Measurements from ENCODE around the gene SMARCE1.

SMARCE1 gene

GRCh38 chr17:40612599-40613244 is 34.9 kb downstream of the SMARCE1 start:
- DNase-seq (ENCODE audit: low read depth in 1 of 2, low spot score in 1 of 2), result peak; percentile 59 to 65

- no peak for DNase-seq (ENCODE audit: low read depth in 1 of 2, low spot score in 1 of 2)
These were observed 35.7 kb downstream of the SMARCE1 start for GRCh38 chr17:40611840-40612474.

GRCh38 chr17:40610359-40610758 is 37.3 kb downstream of the SMARCE1 start:
- no peak for DNase-seq (ENCODE audit: low read depth in 1 of 2, low spot score in 1 of 2)

GRCh38 chr17:40608061-40608581 is 39.5 kb downstream of the SMARCE1 start:
- no peak for DNase-seq (ENCODE audit: low read depth in 1 of 2, low spot score in 1 of 2)

- no peak for DNase-seq (ENCODE audit: low read depth in 1 of 2, low spot score in 1 of 2)
These were observed 40.0 kb downstream of the SMARCE1 start for GRCh38 chr17:40607641-40608040.

GRCh38 chr17:40606548-40607353 is 40.9 kb downstream of the SMARCE1 start:
- no peak for DNase-seq (ENCODE audit: low read depth in 1 of 2, low spot score in 1 of 2)

- peak in 1 of 2 donors; percentile 61 for DNase-seq (ENCODE audit: low read depth in 1 of 2, low spot score in 1 of 2)
These were observed 42.3 kb downstream of the SMARCE1 start for GRCh38 chr17:40605306-40605705.

- DNase-seq (ENCODE audit: low read depth in 1 of 2, low spot score in 1 of 2), result no peak
These were observed 43.1 kb downstream of the SMARCE1 start for GRCh38 chr17:40604327-40605080.

- DNase-seq (ENCODE audit: low read depth in 1 of 2, low spot score in 1 of 2), result peak in 1 of 2 donors; percentile 63
These were observed 44.9 kb downstream of the SMARCE1 start for GRCh38 chr17:40602445-40603443.

- no peak for DNase-seq (ENCODE audit: low read depth in 1 of 2, low spot score in 1 of 2)
These were observed 47.1 kb downstream of the SMARCE1 start for GRCh38 chr17:40600486-40601046.

- DNase-seq (ENCODE audit: low read depth in 1 of 2, low spot score in 1 of 2), result no peak
These were observed 48.2 kb downstream of the SMARCE1 start for GRCh38 chr17:40599468-40599763.

- DNase-seq (ENCODE audit: low read depth in 1 of 2, low spot score in 1 of 2), result peak in 1 of 2 donors; percentile 69
These were observed 48.8 kb downstream of the SMARCE1 start for GRCh38 chr17:40598619-40599467.

- no peak for DNase-seq (ENCODE audit: low read depth in 1 of 2, low spot score in 1 of 2)
These were observed 49.4 kb downstream of the SMARCE1 start for GRCh38 chr17:40598301-40598618.

GRCh38 chr17:40597556-40598300 is 49.9 kb downstream of the SMARCE1 start:
- DNase-seq (ENCODE audit: low read depth in 1 of 2, low spot score in 1 of 2), result no peak

- DNase-seq (ENCODE audit: low read depth in 1 of 2, low spot score in 1 of 2), result no peak
These were observed 50.5 kb downstream of the SMARCE1 start for GRCh38 chr17:40597156-40597555.

- DNase-seq (ENCODE audit: low read depth in 1 of 2, low spot score in 1 of 2), result no peak
These were observed 51.2 kb downstream of the SMARCE1 start for GRCh38 chr17:40596261-40596919.

- no peak for DNase-seq (ENCODE audit: low read depth in 1 of 2, low spot score in 1 of 2)
These were observed 56.9 kb downstream of the SMARCE1 start for GRCh38 chr17:40590742-40591141.

- no peak for DNase-seq (ENCODE audit: low read depth in 1 of 2, low spot score in 1 of 2)
These were observed 59.1 kb downstream of the SMARCE1 start for GRCh38 chr17:40588552-40588951.
